ENCODE measurements around the gene JUND.

- TF ChIP-seq, protein P1, sequence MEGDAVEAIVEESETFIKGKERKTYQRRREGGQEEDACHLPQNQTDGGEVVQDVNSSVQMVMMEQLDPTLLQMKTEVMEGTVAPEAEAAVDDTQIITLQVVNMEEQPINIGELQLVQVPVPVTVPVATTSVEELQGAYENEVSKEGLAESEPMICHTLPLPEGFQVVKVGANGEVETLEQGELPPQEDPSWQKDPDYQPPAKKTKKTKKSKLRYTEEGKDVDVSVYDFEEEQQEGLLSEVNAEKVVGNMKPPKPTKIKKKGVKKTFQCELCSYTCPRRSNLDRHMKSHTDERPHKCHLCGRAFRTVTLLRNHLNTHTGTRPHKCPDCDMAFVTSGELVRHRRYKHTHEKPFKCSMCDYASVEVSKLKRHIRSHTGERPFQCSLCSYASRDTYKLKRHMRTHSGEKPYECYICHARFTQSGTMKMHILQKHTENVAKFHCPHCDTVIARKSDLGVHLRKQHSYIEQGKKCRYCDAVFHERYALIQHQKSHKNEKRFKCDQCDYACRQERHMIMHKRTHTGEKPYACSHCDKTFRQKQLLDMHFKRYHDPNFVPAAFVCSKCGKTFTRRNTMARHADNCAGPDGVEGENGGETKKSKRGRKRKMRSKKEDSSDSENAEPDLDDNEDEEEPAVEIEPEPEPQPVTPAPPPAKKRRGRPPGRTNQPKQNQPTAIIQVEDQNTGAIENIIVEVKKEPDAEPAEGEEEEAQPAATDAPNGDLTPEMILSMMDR (conservative IDR thresholded peaks at IDR 0.05; ENCODE audit: low read depth, low read length) = no peak
- no peak for TF ChIP-seq EZH2 (IDR thresholded peaks at IDR 0.05; ENCODE audit: borderline replicate concordance, low read depth, low read length, poor library complexity, severe bottlenecking)
Observed at GRCh38 chr19:18262917-18263316, 18.5 kb downstream of the JUND start.

Data from A673 (cell line).